SU-DHL-6 (cell line): ENCODE measurements around the gene FRY.

Experiments
- EZH2phosphoT487 ChIP-seq: fragments of 200-600 bp; sonication (generic), shearing (Covaris generic); conservative IDR thresholded peaks from 2 replicates; pipeline ENCODE4 v1.6.1; 2018; ENCODE audit warnings: mild to moderate bottlenecking, antibody characterized with exemption, low read length, moderate library complexity, mixed read lengths
- TF ChIP-seq, protein P1 (sequence below): fragments of 200-600 bp; sonication (generic); IDR thresholded peaks from one replicate; pipeline ENCODE4 v1.5.1; 2017; ENCODE audit warnings: antibody characterized with exemption, mild to moderate bottlenecking, low read length, moderate library complexity; ENCODE audit not compliant: insufficient read depth, poor library complexity, severe bottlenecking

DNA sequence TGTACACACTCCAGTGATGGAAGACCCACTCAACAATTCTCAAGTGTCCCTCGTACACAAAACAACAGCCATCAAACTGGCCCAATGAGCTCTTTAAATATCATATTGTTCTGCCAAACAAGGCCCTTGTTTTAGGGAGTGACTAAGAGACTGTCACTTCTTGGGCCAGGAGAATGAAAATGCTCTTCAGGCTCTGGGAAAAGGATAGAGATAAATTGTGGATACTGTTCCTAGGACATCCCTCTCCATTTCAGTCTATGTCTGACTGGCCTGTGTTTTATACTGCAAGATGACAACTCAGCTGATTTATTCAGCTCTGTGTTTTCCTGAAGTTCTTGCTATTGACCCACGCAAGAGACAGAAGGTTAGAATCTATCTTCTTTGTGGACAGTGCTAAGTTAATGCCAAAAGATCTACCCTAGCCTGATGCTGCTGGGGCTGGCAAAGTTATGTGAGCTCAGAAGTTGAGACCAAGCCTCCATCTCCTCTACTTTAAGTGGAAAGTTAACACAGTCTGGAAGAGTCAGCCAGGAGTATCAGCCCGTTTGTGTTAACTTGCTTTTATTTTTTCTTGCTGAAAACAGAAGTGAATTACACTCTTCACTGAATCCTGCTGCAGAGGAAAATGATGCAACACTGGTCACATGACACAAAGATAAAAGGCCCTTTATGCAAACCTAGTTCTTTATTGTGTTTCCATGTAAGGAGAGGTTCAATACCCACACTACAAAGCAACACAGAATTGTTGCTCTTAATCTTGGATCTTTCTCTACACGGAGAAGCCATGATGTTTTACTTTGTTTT is 14.6 kb downstream of the FRY start:
- TF ChIP-seq, protein P1, sequence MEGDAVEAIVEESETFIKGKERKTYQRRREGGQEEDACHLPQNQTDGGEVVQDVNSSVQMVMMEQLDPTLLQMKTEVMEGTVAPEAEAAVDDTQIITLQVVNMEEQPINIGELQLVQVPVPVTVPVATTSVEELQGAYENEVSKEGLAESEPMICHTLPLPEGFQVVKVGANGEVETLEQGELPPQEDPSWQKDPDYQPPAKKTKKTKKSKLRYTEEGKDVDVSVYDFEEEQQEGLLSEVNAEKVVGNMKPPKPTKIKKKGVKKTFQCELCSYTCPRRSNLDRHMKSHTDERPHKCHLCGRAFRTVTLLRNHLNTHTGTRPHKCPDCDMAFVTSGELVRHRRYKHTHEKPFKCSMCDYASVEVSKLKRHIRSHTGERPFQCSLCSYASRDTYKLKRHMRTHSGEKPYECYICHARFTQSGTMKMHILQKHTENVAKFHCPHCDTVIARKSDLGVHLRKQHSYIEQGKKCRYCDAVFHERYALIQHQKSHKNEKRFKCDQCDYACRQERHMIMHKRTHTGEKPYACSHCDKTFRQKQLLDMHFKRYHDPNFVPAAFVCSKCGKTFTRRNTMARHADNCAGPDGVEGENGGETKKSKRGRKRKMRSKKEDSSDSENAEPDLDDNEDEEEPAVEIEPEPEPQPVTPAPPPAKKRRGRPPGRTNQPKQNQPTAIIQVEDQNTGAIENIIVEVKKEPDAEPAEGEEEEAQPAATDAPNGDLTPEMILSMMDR, result no peak
- no peak for TF ChIP-seq EZH2phosphoT487
